ENCODE measurements around the gene DPP9. TPM values are rescaled to one million over a fixed set of nuclear protein-coding genes. Genes with fewer than 3 reads are reported as not detected.
A peak's percentile ranks its signal among the peaks of the same experiment; 100 is the strongest.

The DPP9 gene
- total and polyA plus RNA-seq, 2 of the 8 experiments (the other 6 are each of a cell fraction or from before 2014, with no cell fraction given) = 11.6 to 40.7 TPM

DNA sequence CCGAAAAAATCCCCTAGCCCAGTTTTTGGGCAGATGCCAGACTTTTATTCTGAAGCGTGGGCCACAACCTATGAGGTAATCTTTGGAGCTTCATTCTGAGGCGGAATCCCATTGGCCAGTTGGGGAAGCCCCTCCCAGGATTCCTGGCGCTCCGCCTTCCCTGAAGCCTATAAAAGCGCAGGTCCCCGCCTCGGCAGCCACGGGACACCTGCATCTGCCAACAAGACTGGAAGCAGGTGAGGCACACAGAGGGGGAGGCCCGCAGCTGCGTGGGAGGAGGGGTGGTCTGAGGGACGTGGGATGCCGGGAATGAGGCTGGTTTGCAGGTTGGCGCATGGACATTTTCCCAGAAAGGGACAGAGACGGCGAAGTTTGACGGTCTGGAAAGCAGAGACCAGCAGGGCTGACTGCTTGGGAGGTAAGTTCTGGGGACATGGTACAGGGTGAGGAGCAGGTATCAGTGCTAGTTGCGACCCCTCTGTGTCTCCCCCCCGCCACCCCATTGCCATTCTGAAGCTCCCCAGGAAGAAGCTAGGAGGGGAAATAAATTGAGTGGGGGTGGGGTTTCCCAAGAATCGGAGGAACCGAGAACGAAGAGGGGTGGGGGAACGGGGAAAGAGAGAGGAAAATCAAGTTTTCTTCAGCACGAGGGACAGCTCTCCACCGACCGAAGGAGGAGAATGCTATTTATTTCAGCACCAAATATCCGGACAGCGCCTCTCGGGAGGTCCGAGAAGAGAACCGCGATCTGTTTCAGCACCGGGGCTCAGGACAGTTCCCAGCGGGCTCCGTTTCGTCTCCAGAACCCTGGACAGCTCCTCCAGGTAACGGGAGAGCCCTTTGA is 45.5 kb upstream of the DPP9 start (continued):
- no peak for TF ChIP-seq PHF8 (conservative IDR thresholded peaks at IDR 0.05; ENCODE audit: low read depth, low read length)
- peak; percentile 100 for TF ChIP-seq HDAC2 (IDR thresholded peaks at IDR 0.05; ENCODE audit: borderline replicate concordance in 1 of 2, low read depth in 2 of 2, low read length in 2 of 2)
- peak; percentile 61; the same call in 1 of the 2 replicates for TF ChIP-seq CREB1 (IDR thresholded peaks at IDR 0.05)
- peak; percentile 62 to 68 for TF ChIP-seq POLR2A (IDR thresholded peaks at IDR 0.05; ENCODE audit: control extremely low read depth in 1 of 2, low read depth in 2 of 2, low read length in 2 of 2)
- TF ChIP-seq SRF (IDR thresholded peaks at IDR 0.05; ENCODE audit: low read depth, low read length) = no peak
- TF ChIP-seq, protein P1, sequence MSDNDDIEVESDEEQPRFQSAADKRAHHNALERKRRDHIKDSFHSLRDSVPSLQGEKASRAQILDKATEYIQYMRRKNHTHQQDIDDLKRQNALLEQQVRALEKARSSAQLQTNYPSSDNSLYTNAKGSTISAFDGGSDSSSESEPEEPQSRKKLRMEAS (IDR thresholded peaks at IDR 0.05) = peak; percentile 70
- no peak for TF ChIP-seq CHD1 (IDR thresholded peaks at IDR 0.05; ENCODE audit: low read depth, low read length)
- TF ChIP-seq ZNF274 (IDR thresholded peaks at IDR 0.05; ENCODE audit: borderline replicate concordance, extremely low read depth, low read length) = no peak
- no peak for TF ChIP-seq BCL11A (IDR thresholded peaks at IDR 0.05; ENCODE audit: low read depth in 2 of 2, low read length in 2 of 2)
- peak in 1 of 2 experiments; percentile 78; a peak in 2 of 3 replicates for TF ChIP-seq EP300 (IDR thresholded peaks at IDR 0.05; ENCODE audit: borderline replicate concordance in 1 of 2, low read depth in 2 of 2, low read length in 2 of 2)
- no peak for TF ChIP-seq BRCA1 (IDR thresholded peaks at IDR 0.05; ENCODE audit: low read depth, low read length)
- no peak for TF ChIP-seq CBX8 (IDR thresholded peaks at IDR 0.05; ENCODE audit: borderline replicate concordance, low read depth, low read length)
- TF ChIP-seq ASH2L (IDR thresholded peaks at IDR 0.05; ENCODE audit: low read length) = peak; percentile 26
- peak; percentile 91 for TF ChIP-seq TBP (IDR thresholded peaks at IDR 0.05; ENCODE audit: low read depth, low read length)
- TF ChIP-seq ATF3 (IDR thresholded peaks at IDR 0.05; ENCODE audit: insufficient read depth, low read depth, low read length) = no peak
- no peak for TF ChIP-seq CHD2 (IDR thresholded peaks at IDR 0.05; ENCODE audit: low read length)
- no peak for TF ChIP-seq CTBP2 (IDR thresholded peaks at IDR 0.05; ENCODE audit: borderline replicate concordance, insufficient read depth, insufficient read length, low read length)
- TF ChIP-seq RXRA (IDR thresholded peaks at IDR 0.05; ENCODE audit: insufficient read depth, low read depth, low read length) = no peak
- TF ChIP-seq TEAD4 (IDR thresholded peaks at IDR 0.05; ENCODE audit: low read depth, low read length) = peak; percentile 78
- TF ChIP-seq GTF2F1 (IDR thresholded peaks at IDR 0.05; ENCODE audit: borderline replicate concordance, low read depth, low read length) = no peak
- no peak for TF ChIP-seq FOSL1 (IDR thresholded peaks at IDR 0.05; ENCODE audit: insufficient read depth, low read depth, low read length)
- no peak for TF ChIP-seq EGR1 (IDR thresholded peaks at IDR 0.05; ENCODE audit: borderline replicate concordance, low read depth, low read length)
- TF ChIP-seq SIRT6 (IDR thresholded peaks at IDR 0.05; ENCODE audit: low read length) = no peak
- peak; percentile 73; the same call in 1 of the 2 replicates for TF ChIP-seq POLR2AphosphoS5 (IDR thresholded peaks at IDR 0.05; ENCODE audit: low read depth, low read length)
